OCI-LY7 (cell line): Measurements from ENCODE around the gene TMEM14C. TPM values are rescaled to one million over a fixed set of nuclear protein-coding genes. Genes with fewer than 3 reads are reported as not detected.
A peak's percentile ranks its signal among the peaks of the same experiment; 100 is the strongest.

Source experiments
- BruUV-seq: library from RNA; stranded (reverse); fragments of 400-500 nt; replicated peaks from 2 replicates; lab custom pipeline; 2021; lab: Mats Ljungman, UMichigan
- CTCF ChIA-PET: fragments of 300-600 bp; sonication (Branson Sonifier 250); formaldehyde crosslinking; loops from one replicate; lab custom pipeline; 2022; ENCODE audit warnings: antibody characterized with exemption; ENCODE audit not compliant: unreplicated experiment; lab: Charles Lee
- POLR2A ChIA-PET: fragments of 300-600 bp; sonication (Branson Sonifier 250); formaldehyde crosslinking; loops from one replicate; lab custom pipeline; 2022; ENCODE audit warnings: antibody characterized with exemption; lab: Charles Lee
- DNase-seq: peaks from one replicate; pipeline ENCODE4 v3.0.0-alpha.2; 2015; ENCODE audit warnings: low spot score
- H2AFZ ChIP-seq: fragments of 200-600 bp; sonication (generic), shearing (Covaris generic); 2 replicates; pipeline ENCODE4 v1.6.1; 2014; ENCODE audit warnings: mild to moderate bottlenecking, antibody characterized with exemption, low read length, moderate library complexity
- H3K27ac ChIP-seq: fragments of 200-600 bp; sonication (generic); 2 replicates; pipeline ENCODE4 v1.5.1; 2014; ENCODE audit warnings: mixed run types, low read depth, mild to moderate bottlenecking, moderate library complexity, low read length, inconsistent platforms; ENCODE audit not compliant: poor library complexity, severe bottlenecking
- H3K36me3 ChIP-seq: fragments of 200-600 bp; sonication (generic); 2 replicates; pipeline ENCODE4 v1.6.1; 2014; ENCODE audit warnings: mild to moderate bottlenecking, antibody characterized with exemption, low read length, moderate library complexity, mixed read lengths; ENCODE audit not compliant: insufficient read depth
- H3K4me1 ChIP-seq: fragments of 200-600 bp; sonication (generic); 2 replicates; pipeline ENCODE4 v1.5.1; 2014; ENCODE audit warnings: mild to moderate bottlenecking, low read length; ENCODE audit not compliant: insufficient read depth, poor library complexity, severe bottlenecking
- H3K4me2 ChIP-seq: fragments of 200-600 bp; sonication (generic); 2 replicates; pipeline ENCODE4 v1.6.1; 2014; ENCODE audit warnings: mild to moderate bottlenecking, low read length
- H3K4me3 ChIP-seq: fragments of 200-600 bp; sonication (generic); 2 replicates; pipeline ENCODE4 v1.5.1; 2014; ENCODE audit warnings: mild to moderate bottlenecking, low read depth, low read length; ENCODE audit not compliant: poor library complexity, severe bottlenecking
- H3K79me2 ChIP-seq: fragments of 200-600 bp; sonication (generic); 2 replicates; pipeline ENCODE4 v1.6.1; 2016; ENCODE audit warnings: low read depth, mild to moderate bottlenecking, low read length, moderate library complexity, mixed read lengths; ENCODE audit not compliant: insufficient read depth
- H3K9me2 ChIP-seq: fragments of 200-600 bp; sonication (generic); 2 replicates; pipeline ENCODE4 v1.6.1; 2016; ENCODE audit warnings: mild to moderate bottlenecking, low read length, mixed read lengths; ENCODE audit not compliant: insufficient read depth
- H3K9me3 ChIP-seq: fragments of 200-600 bp; sonication (generic); 2 replicates; pipeline ENCODE4 v1.6.1; 2014; ENCODE audit warnings: mild to moderate bottlenecking, mixed run types, low read length, mixed read lengths
- H4K20me1 ChIP-seq: fragments of 200-600 bp; sonication (generic); 2 replicates; pipeline ENCODE4 v1.6.1; 2014; ENCODE audit warnings: mild to moderate bottlenecking, antibody characterized with exemption, low read length, moderate library complexity, mixed read lengths; ENCODE audit not compliant: insufficient read depth
- CTCF ChIP-seq: fragments of 200-600 bp; sonication (generic); conservative IDR thresholded peaks from 2 replicates; pipeline ENCODE4 v1.5.1; 2014; ENCODE audit warnings: mild to moderate bottlenecking, antibody characterized with exemption, low read length, moderate library complexity, mixed read lengths
- EZH2phosphoT487 ChIP-seq: fragments of 200-600 bp; sonication (generic); IDR thresholded peaks from 2 replicates; pipeline ENCODE4 v1.6.1; 2018; ENCODE audit warnings: low read depth, borderline replicate concordance, mild to moderate bottlenecking, mixed run types, antibody characterized with exemption, low read length, moderate library complexity, mixed read lengths
- intact Hi-C: fragments of 100-400 bp; cut with micrococcal nuclease; formaldehyde crosslinking; loops from one replicate; pipeline ENCODE4 v1.10.0; 2022; ENCODE audit not compliant: unreplicated experiment
- total RNA-seq, 2 experiments: library from RNA; depleted of rRNA in 1 of 2; stranded (reverse); fragments of >200 nt in 1 of 2; shearing (Covaris generic) in 1 of 2; gene quantifications; 2 replicates each; pipeline ENCODE4 v1.2.3, GENCODE V29; 2014 to 2022

Gene TMEM14C
- total RNA-seq, 2 experiments from 2014 or later: 33.9 to 40.2 TPM

GRCh38 chr6:10721850-10722569, 860 bp upstream of the TMEM14C start:
- Histone ChIP-seq H3K4me3 (peak overlapping the region; percentile 72), H3K79me2 (no peaks in the 10 kb centered on the region), H2AFZ (peak overlapping the region; percentile 95), H3K9me3 (peaks cover 19% of the 10 kb centered on the region; the same call in 1 of the 2 replicates), H3K36me3 (no peaks in the 10 kb centered on the region), H3K4me2 (peak overlapping the region; percentile 81), H3K27ac (peak overlapping the region; percentile 38), H3K4me1 (peaks cover 27% of the 10 kb centered on the region), H4K20me1 (no peaks in the 10 kb centered on the region), H3K9me2 (no peaks in the 10 kb centered on the region)
- no peak for DNase-seq
- intact Hi-C loops: no loop called here
- BruUV-seq: TSS peak; percentile 87
- POLR2A ChIA-PET: interaction anchor here (0.6 to 3.2 kb wide), 11 partner anchors 13 to 211 kb away, joined by 3 to 20 read pairs (median 4); partner anchors contain the start of genes PAK1IP1 and TMEM14B
- CTCF ChIA-PET: interaction anchor here (0.6 kb wide), 1 partner anchor 240 kb away, joined by 3 read pairs; no protein-coding TSS in a partner anchor
- no peak for TF ChIP-seq CTCF
- TF ChIP-seq EZH2phosphoT487: no peak

GRCh38 chr6:10722570-10722819, 375 bp upstream of the TMEM14C start:
- Histone ChIP-seq H3K4me3 (peak overlapping the region; percentile 72), H3K9me2 (no peaks in the 10 kb centered on the region), H3K79me2 (no peaks in the 10 kb centered on the region), H3K4me1 (peaks cover 27% of the 10 kb centered on the region), H3K9me3 (peaks cover 19% of the 10 kb centered on the region; the same call in 1 of the 2 replicates), H4K20me1 (no peaks in the 10 kb centered on the region), H3K27ac (peak overlapping the region; percentile 38), H3K4me2 (peak overlapping the region; percentile 81), H2AFZ (peak overlapping the region; percentile 95), H3K36me3 (no peaks in the 10 kb centered on the region)
- DNase-seq: no peak
- POLR2A ChIA-PET: interaction anchor here (0.6 to 3.2 kb wide), 11 partner anchors 15 to 211 kb away, joined by 3 to 20 read pairs (median 4); partner anchors contain the start of genes PAK1IP1 and TMEM14B
- intact Hi-C loops: no loop called here
- CTCF ChIA-PET: interaction anchor here (0.8 kb wide), 1 partner anchor 244 kb away, joined by 4 read pairs; no protein-coding TSS in a partner anchor
- BruUV-seq: no TSS peak
- TF ChIP-seq CTCF (no peak), EZH2phosphoT487 (no peak)

- no peak for TF ChIP-seq CTCF
- TF ChIP-seq EZH2phosphoT487: no peak
- peak overlapping the region; percentile 95 for H2AFZ ChIP-seq
- no peak for DNase-seq
- H3K9me3 ChIP-seq: peaks cover 13% of the 10 kb centered on the region; the same call in 1 of the 2 replicates
- H3K9me2 ChIP-seq: no peaks in the 10 kb centered on the region
- no peaks in the 10 kb centered on the region for H4K20me1 ChIP-seq
- H3K27ac ChIP-seq: peak overlapping the region; percentile 38
- intact Hi-C loops: loop anchor here (1.0 kb wide), 2 partner anchors 24 to 29 kb away; partner anchors contain the start of genes C6orf52, PAK1IP1 and TMEM14B
- peak overlapping the region; percentile 81 for H3K4me2 ChIP-seq
- POLR2A ChIA-PET: interaction anchor here (0.7 to 1.7 kb wide), 7 partner anchors 8 to 272 kb away, joined by 3 to 11 read pairs (median 5); partner anchors contain the start of gene PAK1IP1
- no peaks in the 10 kb centered on the region for H3K36me3 ChIP-seq
- no peaks in the 10 kb centered on the region for H3K79me2 ChIP-seq
- CTCF ChIA-PET: no interaction called here
- peaks cover 27% of the 10 kb centered on the region for H3K4me1 ChIP-seq
- no TSS peak for BruUV-seq
- H3K4me3 ChIP-seq: peak overlapping the region; percentile 72
Measured at GRCh38 chr6:10723567-10723881, 654 bp downstream of the TMEM14C start.
